ENCODE results near the gene FIS1.
"Not testable (repeated sequence)": the region's sequence is repeated elsewhere in the genome, so short reads cannot be mapped to it uniquely, and the experiment has no call there.

The FIS1 gene

GRCh38 chr7:101244375-101245146 lies at the start of gene FIS1:
Gene FIS1 (minus strand): TSS chr7:101245081. CDS start chr7:101245004, 77 bp downstream.
- peak; percentile 96 to 97 for DNase-seq

GRCh38 chr7:101294039-101294831 lies 49.4 kb upstream of the FIS1 start:
- no peak for DNase-seq

DNA sequence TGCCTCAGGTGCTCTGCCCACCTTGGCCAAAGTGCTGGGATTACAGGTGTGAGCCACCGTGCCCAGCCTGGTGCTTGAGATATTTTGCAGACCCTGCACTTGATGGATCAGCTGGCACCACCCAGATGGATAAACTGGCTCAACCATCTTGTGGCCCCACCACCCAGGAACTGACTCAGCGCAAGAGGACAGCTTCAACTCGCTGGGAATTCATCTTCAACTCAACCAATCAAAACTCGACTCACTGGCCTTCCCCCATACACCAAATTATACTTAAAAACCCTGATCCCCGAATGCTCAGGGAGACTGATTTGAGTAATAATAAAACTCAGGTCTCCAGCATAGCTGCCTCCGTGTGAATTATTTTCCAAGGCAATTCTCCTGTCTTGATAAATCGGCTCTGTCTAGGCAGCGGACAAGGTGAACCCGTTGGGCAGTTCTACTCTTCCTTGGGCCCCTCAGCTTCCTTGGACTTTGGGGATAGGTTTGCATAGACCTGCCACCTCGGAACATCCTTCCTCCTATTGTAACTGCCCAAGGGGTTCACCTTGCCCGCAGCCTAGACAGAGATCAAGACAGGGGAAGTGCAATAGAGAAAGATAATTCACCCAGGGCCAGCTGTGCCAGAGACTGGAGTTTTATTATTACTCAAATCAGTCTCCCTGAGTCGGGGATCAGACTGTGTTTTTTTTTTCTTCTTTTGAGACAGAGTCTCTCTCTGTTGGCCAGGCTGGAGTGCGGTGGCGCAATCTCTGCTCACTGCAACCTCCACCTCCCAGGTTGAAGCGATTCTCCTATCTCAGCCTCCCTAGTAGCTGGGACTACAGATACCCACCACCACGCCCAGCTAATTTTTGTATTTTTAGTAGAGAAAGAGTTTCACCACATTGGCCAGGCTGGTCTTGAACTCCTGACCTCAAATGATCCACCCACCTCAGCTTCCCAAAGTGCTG lies 48.5 kb upstream of the FIS1 start:
- not testable (repeated sequence) for DNase-seq

- not testable (repeated sequence) for DNase-seq
Observed at GRCh38 chr7:101292566-101292965, 47.7 kb upstream of the FIS1 start.

- DNase-seq: peak; percentile 77
Observed at GRCh38 chr7:101290186-101291037, 45.5 kb upstream of the FIS1 start.

DNA sequence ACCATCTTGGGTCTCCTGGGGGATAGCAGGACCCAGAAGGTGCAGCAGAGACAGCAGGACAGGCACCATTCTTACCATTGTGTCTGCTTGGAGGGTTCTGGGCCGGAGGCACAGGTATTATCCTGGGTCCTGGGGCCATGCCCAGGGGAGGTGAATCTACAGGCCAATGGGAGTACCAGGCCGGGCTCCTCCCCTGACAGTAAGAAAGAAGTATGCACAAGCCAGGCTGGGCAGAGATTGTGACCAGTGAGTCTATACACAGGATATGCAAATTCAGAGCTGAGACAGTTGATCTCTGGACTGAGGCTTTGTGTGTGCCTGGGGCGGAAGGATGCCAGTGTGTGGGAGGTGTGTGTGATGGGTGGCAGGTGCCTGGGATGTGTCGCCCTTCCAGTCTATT lies 44.8 kb upstream of the FIS1 start:
- DNase-seq: not testable (repeated sequence)

- no peak for DNase-seq
Observed at GRCh38 chr7:101288439-101288838, 43.6 kb upstream of the FIS1 start.

GRCh38 chr7:101287032-101287431 lies 42.2 kb upstream of the FIS1 start:
- DNase-seq: no peak

DNA sequence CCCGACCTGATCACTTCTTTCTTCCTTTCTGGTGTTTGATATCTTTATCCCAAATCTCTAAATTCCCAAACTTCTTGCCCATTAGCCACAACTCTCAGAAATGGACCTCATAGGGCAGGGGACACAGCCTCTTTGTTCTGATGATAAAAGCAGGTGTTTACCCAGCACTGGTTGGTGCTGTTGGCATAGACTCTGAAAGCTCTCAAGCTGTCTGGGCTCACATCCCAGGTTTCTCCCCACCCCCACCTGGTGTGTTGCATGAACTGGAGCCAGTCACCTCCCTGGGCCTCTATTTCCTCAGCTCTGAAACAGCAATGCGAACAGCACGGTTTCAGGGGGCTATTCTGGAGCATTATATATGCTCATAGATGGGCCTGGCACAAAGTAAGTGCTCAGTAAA lies 41.0 kb upstream of the FIS1 start:
- DNase-seq: not testable (repeated sequence)

DNA sequence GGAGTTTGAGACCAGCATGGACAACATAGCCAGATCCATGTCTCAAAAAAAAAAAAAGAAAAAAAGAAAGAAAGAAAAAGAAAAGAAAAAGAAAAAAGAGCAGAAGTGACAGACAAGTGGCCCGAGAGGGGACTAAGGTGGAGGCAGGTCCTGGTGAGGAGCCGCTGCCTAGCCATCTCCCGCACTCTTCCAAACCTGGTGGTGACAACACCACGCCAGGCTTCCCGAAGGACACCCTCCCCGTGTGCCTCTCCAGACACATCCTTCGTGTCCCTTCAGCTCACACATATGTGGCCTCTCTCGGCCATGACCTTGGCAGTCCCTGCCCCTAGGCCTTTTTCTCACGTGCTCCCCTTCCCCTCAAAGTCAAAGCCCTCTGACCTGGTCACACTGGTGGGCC lies 40.3 kb upstream of the FIS1 start:
- DNase-seq: no peak

- DNase-seq: not testable (repeated sequence)
Observed at GRCh38 chr7:101280912-101281311, 36.0 kb upstream of the FIS1 start.

- DNase-seq: no peak
Observed at GRCh38 chr7:101278461-101279292, 33.8 kb upstream of the FIS1 start.

GRCh38 chr7:101277155-101277554 lies 32.3 kb upstream of the FIS1 start:
- no peak for DNase-seq

DNA sequence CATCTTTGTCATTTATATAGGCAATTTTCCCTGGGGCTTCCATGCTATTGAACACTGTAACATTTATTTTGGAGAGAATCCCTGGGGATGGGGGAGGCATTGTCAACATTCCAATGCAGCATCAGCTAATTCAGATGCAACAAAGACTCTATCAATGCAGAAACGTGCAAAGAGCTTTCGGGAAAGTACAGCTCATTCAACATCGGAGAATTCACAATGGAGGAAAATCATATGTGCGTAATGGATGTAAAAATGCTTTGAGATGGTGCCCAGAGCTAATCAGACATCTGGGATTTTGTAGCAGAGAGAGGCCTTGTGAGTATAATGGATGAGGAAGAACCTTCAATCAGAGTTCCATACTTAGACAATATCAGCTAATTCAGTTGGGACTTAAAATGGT lies 28.3 kb upstream of the FIS1 start:
- DNase-seq: no peak

DNA sequence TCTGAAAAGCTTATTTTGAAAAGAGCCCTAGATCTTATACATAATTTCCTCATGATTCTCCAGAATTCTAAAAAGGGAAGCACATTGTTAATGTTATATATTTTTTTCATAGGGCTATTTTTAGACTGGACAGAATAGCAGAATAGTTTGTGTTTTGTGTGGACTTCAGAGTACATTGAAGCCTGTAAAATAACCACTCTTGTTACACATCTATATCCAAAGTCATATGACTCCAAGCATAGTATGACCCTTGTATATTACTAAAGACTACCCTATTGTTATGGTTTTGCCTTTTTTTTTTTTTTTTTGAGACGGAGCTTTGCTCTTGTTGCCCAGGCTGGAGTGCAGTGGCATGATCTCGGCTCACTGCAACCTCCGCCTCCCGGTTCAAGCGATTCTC lies 26.1 kb upstream of the FIS1 start:
- DNase-seq: no peak

DNA sequence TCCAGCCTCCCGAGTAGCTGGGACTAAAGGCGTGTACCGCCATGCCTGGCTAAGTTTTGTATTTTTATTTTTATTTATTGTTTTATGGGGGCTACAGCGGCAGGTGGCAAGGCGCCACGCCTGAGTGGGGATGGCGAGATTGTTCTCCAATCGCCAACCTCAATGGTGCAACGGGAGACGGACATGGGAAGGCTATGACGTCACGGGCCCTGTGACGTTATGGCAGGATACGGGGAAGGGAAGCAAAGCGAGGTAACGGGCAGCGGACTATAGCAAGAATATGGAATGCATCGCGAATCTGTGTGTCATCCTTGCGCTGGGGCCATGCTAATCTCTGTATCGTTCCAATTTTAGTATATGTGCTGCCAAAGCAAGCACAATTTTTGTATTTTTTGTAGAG lies 24.8 kb upstream of the FIS1 start:
- DNase-seq: no peak

- no peak for DNase-seq
Observed at GRCh38 chr7:101265622-101266516, 21.0 kb upstream of the FIS1 start.

- not testable (repeated sequence) for DNase-seq
Observed at GRCh38 chr7:101264102-101264706, 19.3 kb upstream of the FIS1 start.

- DNase-seq: no peak
Observed at GRCh38 chr7:101258243-101258731, 13.4 kb upstream of the FIS1 start.

Measured in activated T-cell treated with anti-CD3 and anti-CD28 coated beads, Interleukin-2, amount 50 U/mL, for 48 hours (primary cell).